Natural killer cell (primary cell): ENCODE measurements around the gene EPB41L4A. TPM values are rescaled to one million over a fixed set of nuclear protein-coding genes. Genes with fewer than 3 reads are reported as not detected.

Experiments used
- ATAC-seq, 3 donors: fragments of 150-1000 bp in 2 of 3; fragments of 200-7000 bp in 1 of 3; cut with Tn5 transposase; 1 replicate in 1 of 3; 2 replicates in 2 of 3; pipeline ENCODE4 v1.10.0; 2021; ENCODE audit warnings: mild to moderate bottlenecking in 2 of 3, moderate library complexity in 2 of 3
- DNase-seq, 2 donors: peaks; one replicate each; pipeline versions ENCODE4 v3.0.0 to v3.0.0-alpha.2; 2013 to 2021; ENCODE audit warnings: mixed read lengths in 1 of 2
- H3K27ac ChIP-seq: one replicate; pipeline ENCODE4 v1.5.1; 2013; ENCODE audit warnings: mild to moderate bottlenecking, low read length
- H3K27me3 ChIP-seq: one replicate; pipeline ENCODE4 v1.6.1; 2013; ENCODE audit warnings: low read length; ENCODE audit not compliant: control insufficient read depth, insufficient read depth
- H3K36me3 ChIP-seq: one replicate; pipeline ENCODE4 v1.6.1; 2013; ENCODE audit warnings: low read length; ENCODE audit not compliant: control insufficient read depth, insufficient read depth
- H3K4me1 ChIP-seq: one replicate; pipeline ENCODE4 v1.6.1; 2013; ENCODE audit warnings: low read length; ENCODE audit not compliant: control insufficient read depth, insufficient read depth
- H3K4me3 ChIP-seq: one replicate; pipeline ENCODE4 v1.5.1; 2013; ENCODE audit warnings: low read length
- H3K9me3 ChIP-seq: one replicate; pipeline ENCODE4 v1.6.1; 2013; ENCODE audit warnings: low read length; ENCODE audit not compliant: control insufficient read depth, insufficient read depth
- H3K27ac Mint-ChIP-seq, 2 donors: one replicate each; pipeline ENCODE4 v1.8.0; 2022; ENCODE audit warnings: mild to moderate bottlenecking in 2 of 2, mixed read lengths in 2 of 2, moderate library complexity in 1 of 2
- H3K27me3 Mint-ChIP-seq, 2 donors: one replicate each; pipeline ENCODE4 v1.8.0; 2022; ENCODE audit warnings: low read depth in 2 of 2, mixed read lengths in 2 of 2
- H3K36me3 Mint-ChIP-seq: one replicate; pipeline ENCODE4 v1.8.0; 2022; ENCODE audit warnings: mixed read lengths
- H3K4me1 Mint-ChIP-seq, 2 donors: one replicate each; pipeline ENCODE4 v1.8.0; 2022; ENCODE audit warnings: mixed read lengths in 2 of 2
- H3K4me3 Mint-ChIP-seq: one replicate; pipeline ENCODE4 v1.8.0; 2022; ENCODE audit warnings: mild to moderate bottlenecking, moderate library complexity, mixed read lengths
- H3K9me3 Mint-ChIP-seq, 2 donors: one replicate each; pipeline ENCODE4 v1.8.0; 2022; ENCODE audit warnings: mixed read lengths in 2 of 2
- WGBS: methylation state at CpG from one replicate; pipeline ENCODE4 v1.1.7; 2013; ENCODE audit warnings: missing lambda C conversion rate; ENCODE audit not compliant: insufficient coverage; 5-methylcytosine and 5-hydroxymethylcytosine counted together
- intact Hi-C: fragments of 100-400 bp; cut with micrococcal nuclease; formaldehyde crosslinking; loops from one replicate; pipeline ENCODE4 v1.14.2; 2022
- total RNA-seq, 4 donors: library from RNA; stranded (reverse); fragments of 120-200 nt in 1 of 4; gene quantifications; one replicate each; pipeline versions ENCODE4 v1.2.3 to v1.2.4, GENCODE V29; 2013 to 2022
- TF ChIP-seq, protein P1 (sequence below): fragments of 200-600 bp; IDR thresholded peaks from one replicate; pipeline ENCODE4 v1.8.0; 2022; ENCODE audit warnings: antibody characterized with exemption

Gene EPB41L4A
- total RNA-seq, 3 donors from 2014 or later (not counting 1 experiment from before 2014, with no cell fraction given) = 21.9 to 30.4 (median 22.1) TPM

DNA sequence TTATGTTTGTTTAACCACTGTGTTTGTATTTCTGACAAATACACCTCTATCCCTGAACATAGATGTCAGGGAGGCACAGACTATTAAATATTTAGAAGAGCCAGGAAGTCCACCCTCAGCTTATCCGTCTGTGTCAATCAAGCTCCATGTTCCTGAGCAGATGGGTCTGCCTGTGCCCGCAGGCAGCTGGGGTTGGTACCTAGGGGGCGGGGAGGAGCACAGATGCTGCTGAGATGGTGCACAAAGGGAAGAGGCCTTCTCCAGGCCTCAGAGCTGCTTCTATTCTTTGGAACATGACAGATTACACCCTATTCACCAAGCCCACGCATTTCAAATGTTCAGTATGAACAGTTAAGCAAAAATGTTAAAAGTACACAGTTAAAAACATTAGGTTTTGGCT is 142.1 kb downstream of the EPB41L4A start:
- no peaks in the 10 kb centered on the region for H3K9me3 Mint-ChIP-seq
- Histone ChIP-seq H3K4me3 (no peak overlapping the region), H3K36me3 (no peaks in the 10 kb centered on the region), H3K9me3 (no peaks in the 10 kb centered on the region), H3K4me1 (no peaks in the 10 kb centered on the region), H3K27me3 (no peaks in the 10 kb centered on the region), H3K27ac (no peak overlapping the region)
- DNase-seq (no peak), ATAC-seq (no peak)
- H3K4me3 Mint-ChIP-seq = no peak overlapping the region
- no peaks in the 10 kb centered on the region for H3K27me3 Mint-ChIP-seq
- intact Hi-C loops = no loop called here
- H3K36me3 Mint-ChIP-seq = no peaks in the 10 kb centered on the region
- WGBS = 79% methylated on average over 3 of the region's 4 CpGs
- no peaks in the 10 kb centered on the region for H3K4me1 Mint-ChIP-seq
- TF ChIP-seq, protein P1, sequence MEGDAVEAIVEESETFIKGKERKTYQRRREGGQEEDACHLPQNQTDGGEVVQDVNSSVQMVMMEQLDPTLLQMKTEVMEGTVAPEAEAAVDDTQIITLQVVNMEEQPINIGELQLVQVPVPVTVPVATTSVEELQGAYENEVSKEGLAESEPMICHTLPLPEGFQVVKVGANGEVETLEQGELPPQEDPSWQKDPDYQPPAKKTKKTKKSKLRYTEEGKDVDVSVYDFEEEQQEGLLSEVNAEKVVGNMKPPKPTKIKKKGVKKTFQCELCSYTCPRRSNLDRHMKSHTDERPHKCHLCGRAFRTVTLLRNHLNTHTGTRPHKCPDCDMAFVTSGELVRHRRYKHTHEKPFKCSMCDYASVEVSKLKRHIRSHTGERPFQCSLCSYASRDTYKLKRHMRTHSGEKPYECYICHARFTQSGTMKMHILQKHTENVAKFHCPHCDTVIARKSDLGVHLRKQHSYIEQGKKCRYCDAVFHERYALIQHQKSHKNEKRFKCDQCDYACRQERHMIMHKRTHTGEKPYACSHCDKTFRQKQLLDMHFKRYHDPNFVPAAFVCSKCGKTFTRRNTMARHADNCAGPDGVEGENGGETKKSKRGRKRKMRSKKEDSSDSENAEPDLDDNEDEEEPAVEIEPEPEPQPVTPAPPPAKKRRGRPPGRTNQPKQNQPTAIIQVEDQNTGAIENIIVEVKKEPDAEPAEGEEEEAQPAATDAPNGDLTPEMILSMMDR = no peak
- H3K27ac Mint-ChIP-seq = no peak overlapping the region

DNA sequence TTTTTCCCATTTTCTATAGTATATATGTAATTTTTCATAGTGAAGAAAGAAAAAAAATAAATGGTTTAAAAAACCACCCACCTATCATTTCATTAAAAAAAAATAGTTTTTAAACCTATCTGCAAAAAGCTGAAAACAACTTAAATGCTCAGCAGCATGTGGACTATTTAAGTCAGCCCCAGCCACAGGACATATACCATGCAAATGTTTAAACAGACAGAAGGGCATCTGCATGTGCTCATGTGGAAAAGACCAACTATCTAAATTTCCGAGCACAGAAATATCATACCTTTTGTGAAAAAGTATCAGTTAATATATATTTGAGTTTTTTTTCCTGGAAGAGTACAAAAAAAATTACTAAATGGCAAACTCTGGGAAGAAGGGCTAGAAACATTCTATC is 143.4 kb downstream of the EPB41L4A start:
- no peaks in the 10 kb centered on the region for H3K27me3 Mint-ChIP-seq
- no peak overlapping the region for H3K4me3 Mint-ChIP-seq
- DNase-seq = no peak

DNA sequence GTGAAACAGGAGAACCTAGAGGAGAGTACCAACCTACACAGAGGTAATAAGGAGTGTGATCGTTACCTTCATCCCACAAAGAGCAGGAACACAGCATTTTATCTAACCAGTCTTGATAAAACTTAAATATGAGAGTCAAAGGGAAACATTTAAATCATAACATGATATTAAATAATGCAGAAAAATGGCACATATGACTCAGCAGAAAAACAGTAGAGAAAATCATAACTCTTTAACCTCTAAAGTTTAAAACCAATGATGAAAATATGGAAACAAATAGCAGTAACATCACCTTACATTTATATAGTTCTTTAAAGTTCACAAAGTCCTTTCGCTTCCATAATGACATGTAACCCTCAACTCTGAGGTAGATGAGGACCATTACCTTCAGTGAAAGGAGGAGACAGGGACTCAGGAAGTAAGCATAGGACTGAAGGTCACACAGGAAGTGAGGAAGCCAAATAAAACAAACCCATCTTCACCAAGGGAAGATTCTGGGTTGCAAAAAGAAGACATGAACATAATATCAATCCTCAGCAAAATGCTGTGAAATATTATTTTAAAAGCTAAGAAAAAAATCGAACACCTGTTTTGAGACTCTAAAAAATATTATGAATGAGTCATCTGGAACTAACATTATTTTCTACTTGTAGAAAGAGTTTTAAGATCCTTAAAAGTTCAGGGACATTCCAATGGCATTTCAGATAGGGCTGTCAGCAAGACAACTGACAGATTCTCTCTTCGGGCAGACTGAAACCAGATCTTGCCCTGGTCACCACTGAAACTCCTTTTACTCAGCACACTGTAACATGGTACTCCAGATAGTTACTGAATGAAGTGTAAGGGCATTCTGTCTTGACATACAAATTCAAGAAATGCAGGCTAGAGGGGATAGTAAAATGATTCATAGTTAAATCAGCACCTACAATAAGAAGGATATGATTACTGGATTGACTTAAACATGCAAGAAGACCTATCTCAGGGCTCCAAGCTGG is 148.5 kb downstream of the EPB41L4A start:
- H3K4me3 Mint-ChIP-seq = no peak overlapping the region

More for the DNA sequence above, 143.4 kb downstream of the EPB41L4A start:
- Histone ChIP-seq H3K9me3 (no peaks in the 10 kb centered on the region), H3K4me3 (no peak overlapping the region), H3K4me1 (no peaks in the 10 kb centered on the region), H3K27me3 (no peaks in the 10 kb centered on the region), H3K36me3 (no peaks in the 10 kb centered on the region), H3K27ac (no peak overlapping the region)
- no CpG with 5 or more reads among the region's 1 CpG for WGBS
- ATAC-seq = no peak
- no peak overlapping the region for H3K27ac Mint-ChIP-seq
- intact Hi-C loops = no loop called here
- H3K4me1 Mint-ChIP-seq = peaks cover 4% of the 10 kb centered on the region in 2 donors
- TF ChIP-seq, protein P1 = no peak
- H3K36me3 Mint-ChIP-seq = no peaks in the 10 kb centered on the region
- no peaks in the 10 kb centered on the region for H3K9me3 Mint-ChIP-seq

More for the DNA sequence above, 148.5 kb downstream of the EPB41L4A start:
- H3K4me1 ChIP-seq = no peaks in the 10 kb centered on the region
- H3K36me3 Mint-ChIP-seq = no peaks in the 10 kb centered on the region
- H3K4me1 Mint-ChIP-seq = peaks cover 8 to 12% of the 10 kb centered on the region in 2 donors
- 86% methylated on average over 2 of the region's 4 CpGs for WGBS
- intact Hi-C loops = no loop called here
- H3K4me3 ChIP-seq = no peak overlapping the region
- H3K27ac ChIP-seq = no peak overlapping the region
- no peak for ATAC-seq
- no peak overlapping the region for H3K27ac Mint-ChIP-seq
- TF ChIP-seq, protein P1 = no peak
- H3K9me3 Mint-ChIP-seq = no peaks in the 10 kb centered on the region
- DNase-seq = no peak
- no peaks in the 10 kb centered on the region for H3K27me3 Mint-ChIP-seq
- no peaks in the 10 kb centered on the region for H3K27me3 ChIP-seq
- H3K36me3 ChIP-seq = no peaks in the 10 kb centered on the region
- H3K9me3 ChIP-seq = no peaks in the 10 kb centered on the region
